HepG2 (cell line): Measurements from ENCODE around the gene SLN. TPM values are rescaled to one million over a fixed set of nuclear protein-coding genes. Genes with fewer than 3 reads are reported as not detected.

Experiments
- HOXA3 ChIP-seq: sonication (generic); formaldehyde crosslinking; IDR thresholded peaks from 2 replicates; pipeline ENCODE4 v1.5.0; 2020; ENCODE audit warnings: missing genetic modification reagents
- KDM3A ChIP-seq: IDR thresholded peaks from 2 replicates; pipeline ENCODE4 v1.6.1; 2018; ENCODE audit warnings: low read depth, missing compliant biosample characterization
- MAX ChIP-seq: IDR thresholded peaks from 2 replicates; pipeline ENCODE4 v1.6.1; 2012; ENCODE audit warnings: inconsistent platforms
- MTF1 ChIP-seq: sonication (generic); formaldehyde crosslinking; IDR thresholded peaks from 2 replicates; pipeline ENCODE4 v1.5.0; 2020; ENCODE audit warnings: missing genetic modification reagents
- NFYC ChIP-seq: IDR thresholded peaks from 2 replicates; pipeline ENCODE4 v1.6.1; 2016; ENCODE audit warnings: missing genetic modification reagents, missing compliant biosample characterization
- ZNF318 ChIP-seq: sonication (generic); formaldehyde crosslinking; IDR thresholded peaks from 2 replicates; pipeline ENCODE4 v1.4.0; 2020; ENCODE audit warnings: mild to moderate bottlenecking, missing genetic modification reagents
- polyA plus RNA-seq, 8 experiments: library from polyadenylated mRNA; depleted of rRNA in 3 of 8; stranded (reverse) in 7 of 8; unstranded in 1 of 8; fragments of >200 nt; fragmentation: Illumina TruSeq in 4 of 8; extraction: Trizol in 4 of 8; gene quantifications; 2 replicates each; pipeline versions ENCODE4 v1.2.1 to v1.2.3, GENCODE V29; 2011 to 2016; ENCODE audit warnings: low read depth in 4 of 8, missing spikeins in 1 of 8, mixed read lengths in 1 of 8; ENCODE audit not compliant: insufficient read depth in 1 of 8
- total RNA-seq, 5 experiments: library from RNA; depleted of rRNA; stranded (reverse); fragments of >200 nt; fragmentation: Illumina TruSeq; extraction: Trizol; gene quantifications; 2 replicates each; pipeline ENCODE4 v1.2.3, GENCODE V29; 2016; ENCODE audit warnings: low read depth in 1 of 5
- TF ChIP-seq, protein P1 (sequence below): sonication (generic); formaldehyde crosslinking; conservative IDR thresholded peaks from 2 replicates; pipeline ENCODE4 v1.4.0; 2020; ENCODE audit warnings: missing genetic modification reagents

Gene SLN
- total and polyA plus RNA-seq, 2 of the 13 experiments (the other 11 are each of a cell fraction or from before 2014, with no cell fraction given): not detected

DNA sequence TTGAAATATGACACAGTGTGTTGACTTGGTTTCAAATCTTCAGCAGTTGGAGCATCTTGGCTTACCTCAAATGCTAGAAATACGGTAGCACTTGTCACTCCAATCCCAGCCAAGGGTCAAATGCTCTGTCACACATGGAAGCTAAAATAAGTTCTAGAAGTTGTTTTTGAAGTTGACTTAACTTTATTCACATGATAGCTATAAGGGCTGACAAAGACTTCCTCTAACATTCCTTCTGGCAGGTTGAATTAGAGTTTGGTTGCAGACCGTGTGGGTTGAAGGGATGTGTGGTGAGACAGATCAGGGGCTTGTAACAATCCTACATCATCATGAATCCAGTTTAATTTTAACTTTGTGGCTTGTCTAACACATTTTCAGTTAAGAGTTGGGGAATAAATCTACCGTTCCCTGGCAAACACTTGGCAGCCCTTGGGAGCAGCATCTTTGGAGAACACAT, 4.6 kb downstream of the SLN start (continued):
- TF ChIP-seq KDM3A (no peak), MTF1 (CRISPR knock-in tag) (no peak), MAX (no peak), NFYC (no peak), ZNF318 (CRISPR knock-in tag) (no peak), HOXA3 (CRISPR knock-in tag) (no peak)
- TF ChIP-seq, protein P1, sequence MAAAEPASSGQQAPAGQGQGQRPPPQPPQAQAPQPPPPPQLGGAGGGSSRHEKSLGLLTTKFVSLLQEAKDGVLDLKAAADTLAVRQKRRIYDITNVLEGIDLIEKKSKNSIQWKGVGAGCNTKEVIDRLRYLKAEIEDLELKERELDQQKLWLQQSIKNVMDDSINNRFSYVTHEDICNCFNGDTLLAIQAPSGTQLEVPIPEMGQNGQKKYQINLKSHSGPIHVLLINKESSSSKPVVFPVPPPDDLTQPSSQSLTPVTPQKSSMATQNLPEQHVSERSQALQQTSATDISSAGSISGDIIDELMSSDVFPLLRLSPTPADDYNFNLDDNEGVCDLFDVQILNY: no peak
